ENCODE data around the gene PATZ1. TPM values are rescaled to one million over a fixed set of nuclear protein-coding genes. Genes with fewer than 3 reads are reported as not detected.

Gene PATZ1
- total and polyA plus RNA-seq, 2 experiments from 2014 or later, result 23.2 to 56.8 TPM

GRCh38 chr22:31333641-31334040, 12.5 kb downstream of the PATZ1 start (continued):
- TF ChIP-seq JUNB (IDR thresholded peaks at IDR 0.05; ENCODE audit: unreplicated experiment), result no peak

DNA sequence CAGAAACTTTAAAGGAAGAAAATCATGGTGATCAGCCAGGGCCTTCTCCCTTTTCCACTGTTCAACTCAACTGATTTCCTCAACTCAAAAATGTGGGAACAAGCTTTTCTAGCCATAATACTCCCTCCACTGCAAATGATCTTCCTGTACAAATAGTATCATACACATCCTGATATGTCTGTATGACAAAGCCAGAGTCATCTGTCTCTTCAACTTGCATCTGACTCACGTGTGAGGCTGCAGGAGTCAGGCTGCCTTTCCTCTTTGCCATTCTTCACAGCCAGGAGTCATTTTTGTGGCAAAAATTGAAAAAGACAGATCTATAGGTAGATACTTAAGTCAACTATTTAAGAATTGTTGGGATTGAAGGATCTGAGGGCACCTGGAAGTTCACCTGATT, 13.3 kb downstream of the PATZ1 start:
- Histone ChIP-seq H3K27me3 (ENCODE audit: insufficient read depth) (no peaks in the 10 kb centered on the region), H3K9me2 (ENCODE audit: insufficient read depth) (no peaks in the 10 kb centered on the region), H3K4me2 (no peak overlapping the region), H3K79me2 (replicated peaks; ENCODE audit: insufficient read depth) (peaks cover 32% of the 10 kb centered on the region), H3K4me3 (no peak overlapping the region), H3K36me3 (ENCODE audit: insufficient read depth) (peaks cover 40% of the 10 kb centered on the region), H2AFZ (no peak overlapping the region), H3K4me1 (ENCODE audit: insufficient read depth) (no peaks in the 10 kb centered on the region), H3K27ac (ENCODE audit: low read depth) (no peak overlapping the region), H3F3A (replicated peaks; ENCODE audit: low read depth) (no peaks in the 10 kb centered on the region), H4K20me1 (replicated peaks; ENCODE audit: insufficient read depth) (peaks cover 35% of the 10 kb centered on the region)
- no peaks in the 10 kb centered on the region for H3K9me3 Mint-ChIP-seq
- TF ChIP-seq JUNB (IDR thresholded peaks at IDR 0.05; ENCODE audit: unreplicated experiment) (no peak), EZH2 (IDR thresholded peaks at IDR 0.05; ENCODE audit: low read depth, unreplicated experiment) (no peak), NANOG (IDR thresholded peaks at IDR 0.05; ENCODE audit: borderline replicate concordance) (no peak), ETS1 (IDR thresholded peaks at IDR 0.05) (no peak), POLR2AphosphoS5 (IDR thresholded peaks at IDR 0.05; ENCODE audit: low read depth) (no peak), EZH2phosphoT487 (IDR thresholded peaks at IDR 0.05; ENCODE audit: unreplicated experiment) (no peak), STAT1 (IDR thresholded peaks at IDR 0.05; ENCODE audit: unreplicated experiment) (no peak), CTCF (conservative IDR thresholded peaks at IDR 0.05; ENCODE audit: low read depth in 2 of 2) (no peak), ZNF331 (CRISPR knock-in tag; IDR thresholded peaks at IDR 0.05; ENCODE audit: low read depth) (no peak), ZNF114 (CRISPR knock-in tag; IDR thresholded peaks at IDR 0.05) (no peak), CREB1 (CRISPR knock-in tag; IDR thresholded peaks at IDR 0.05; ENCODE audit: low read depth) (no peak)
- TF ChIP-seq, protein P1, sequence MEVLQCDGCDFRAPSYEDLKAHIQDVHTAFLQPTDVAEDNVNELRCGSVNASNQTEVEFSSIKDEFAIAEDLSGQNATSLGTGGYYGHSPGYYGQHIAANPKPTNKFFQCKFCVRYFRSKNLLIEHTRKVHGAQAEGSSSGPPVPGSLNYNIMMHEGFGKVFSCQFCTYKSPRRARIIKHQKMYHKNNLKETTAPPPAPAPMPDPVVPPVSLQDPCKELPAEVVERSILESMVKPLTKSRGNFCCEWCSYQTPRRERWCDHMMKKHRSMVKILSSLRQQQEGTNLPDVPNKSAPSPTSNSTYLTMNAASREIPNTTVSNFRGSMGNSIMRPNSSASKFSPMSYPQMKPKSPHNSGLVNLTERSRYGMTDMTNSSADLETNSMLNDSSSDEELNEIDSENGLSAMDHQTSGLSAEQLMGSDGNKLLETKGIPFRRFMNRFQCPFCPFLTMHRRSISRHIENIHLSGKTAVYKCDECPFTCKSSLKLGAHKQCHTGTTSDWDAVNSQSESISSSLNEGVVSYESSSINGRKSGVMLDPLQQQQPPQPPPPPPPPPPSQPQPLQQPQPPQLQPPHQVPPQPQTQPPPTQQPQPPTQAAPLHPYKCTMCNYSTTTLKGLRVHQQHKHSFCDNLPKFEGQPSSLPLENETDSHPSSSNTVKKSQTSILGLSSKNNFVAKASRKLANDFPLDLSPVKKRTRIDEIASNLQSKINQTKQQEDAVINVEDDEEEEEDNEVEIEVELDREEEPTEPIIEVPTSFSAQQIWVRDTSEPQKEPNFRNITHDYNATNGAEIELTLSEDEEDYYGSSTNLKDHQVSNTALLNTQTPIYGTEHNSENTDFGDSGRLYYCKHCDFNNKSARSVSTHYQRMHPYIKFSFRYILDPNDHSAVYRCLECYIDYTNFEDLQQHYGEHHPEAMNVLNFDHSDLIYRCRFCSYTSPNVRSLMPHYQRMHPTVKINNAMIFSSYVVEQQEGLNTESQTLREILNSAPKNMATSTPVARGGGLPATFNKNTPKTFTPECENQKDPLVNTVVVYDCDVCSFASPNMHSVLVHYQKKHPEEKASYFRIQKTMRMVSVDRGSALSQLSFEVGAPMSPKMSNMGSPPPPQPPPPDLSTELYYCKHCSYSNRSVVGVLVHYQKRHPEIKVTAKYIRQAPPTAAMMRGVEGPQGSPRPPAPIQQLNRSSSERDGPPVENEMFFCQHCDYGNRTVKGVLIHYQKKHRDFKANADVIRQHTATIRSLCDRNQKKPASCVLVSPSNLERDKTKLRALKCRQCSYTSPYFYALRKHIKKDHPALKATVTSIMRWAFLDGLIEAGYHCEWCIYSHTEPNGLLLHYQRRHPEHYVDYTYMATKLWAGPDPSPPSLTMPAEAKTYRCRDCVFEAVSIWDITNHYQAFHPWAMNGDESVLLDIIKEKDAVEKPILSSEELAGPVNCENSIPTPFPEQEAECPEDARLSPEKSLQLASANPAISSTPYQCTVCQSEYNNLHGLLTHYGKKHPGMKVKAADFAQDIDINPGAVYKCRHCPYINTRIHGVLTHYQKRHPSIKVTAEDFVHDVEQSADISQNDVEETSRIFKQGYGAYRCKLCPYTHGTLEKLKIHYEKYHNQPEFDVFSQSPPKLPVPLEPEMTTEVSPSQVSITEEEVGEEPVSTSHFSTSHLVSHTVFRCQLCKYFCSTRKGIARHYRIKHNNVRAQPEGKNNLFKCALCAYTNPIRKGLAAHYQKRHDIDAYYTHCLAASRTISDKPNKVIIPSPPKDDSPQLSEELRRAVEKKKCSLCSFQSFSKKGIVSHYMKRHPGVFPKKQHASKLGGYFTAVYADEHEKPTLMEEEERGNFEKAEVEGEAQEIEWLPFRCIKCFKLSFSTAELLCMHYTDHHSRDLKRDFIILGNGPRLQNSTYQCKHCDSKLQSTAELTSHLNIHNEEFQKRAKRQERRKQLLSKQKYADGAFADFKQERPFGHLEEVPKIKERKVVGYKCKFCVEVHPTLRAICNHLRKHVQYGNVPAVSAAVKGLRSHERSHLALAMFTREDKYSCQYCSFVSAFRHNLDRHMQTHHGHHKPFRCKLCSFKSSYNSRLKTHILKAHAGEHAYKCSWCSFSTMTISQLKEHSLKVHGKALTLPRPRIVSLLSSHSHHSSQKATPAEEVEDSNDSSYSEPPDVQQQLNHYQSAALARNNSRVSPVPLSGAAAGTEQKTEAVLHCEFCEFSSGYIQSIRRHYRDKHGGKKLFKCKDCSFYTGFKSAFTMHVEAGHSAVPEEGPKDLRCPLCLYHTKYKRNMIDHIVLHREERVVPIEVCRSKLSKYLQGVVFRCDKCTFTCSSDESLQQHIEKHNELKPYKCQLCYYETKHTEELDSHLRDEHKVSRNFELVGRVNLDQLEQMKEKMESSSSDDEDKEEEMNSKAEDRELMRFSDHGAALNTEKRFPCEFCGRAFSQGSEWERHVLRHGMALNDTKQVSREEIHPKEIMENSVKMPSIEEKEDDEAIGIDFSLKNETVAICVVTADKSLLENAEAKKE (CRISPR knock-in tag; IDR thresholded peaks at IDR 0.05), result no peak
- H3K4me3 Mint-ChIP-seq, result no peak overlapping the region
- DNase-seq (ENCODE audit: low spot score), result no peak
- peaks cover 95% of the 10 kb centered on the region for H3K36me3 Mint-ChIP-seq (ENCODE audit: low read depth)
- no peak for ATAC-seq
- no peak overlapping the region for H3K27ac Mint-ChIP-seq
- H3K27me3 Mint-ChIP-seq (ENCODE audit: insufficient read depth, low read depth, poor library complexity), result peaks cover 3% of the 10 kb centered on the region
- peaks cover 6% of the 10 kb centered on the region; the same call in 2 of the 3 replicates for H3K4me1 Mint-ChIP-seq

All from GM23338 (cell line).